Epithelial cell of esophagus (primary cell): Measurements from ENCODE around the gene E4F1.
A peak's percentile ranks its signal among the peaks of the same experiment; 100 is the strongest.

Experiments
- DNase-seq: peaks from one replicate; pipeline ENCODE4 v3.0.0; 2010; ENCODE audit warnings: low read depth
- H3K4me3 ChIP-seq: 2 replicates; pipeline ENCODE4 v1.5.1; 2011; ENCODE audit warnings: mild to moderate bottlenecking, low read length, control low read depth
- TF ChIP-seq, protein P1 (sequence below): IDR thresholded peaks from 2 replicates; pipeline ENCODE4 v1.5.1; 2011; ENCODE audit warnings: low read depth, mild to moderate bottlenecking, low read length, control low read depth, inconsistent platforms; ENCODE audit not compliant: insufficient read depth; ENCODE audit errors: missing control alignments

E4F1 gene

DNA sequence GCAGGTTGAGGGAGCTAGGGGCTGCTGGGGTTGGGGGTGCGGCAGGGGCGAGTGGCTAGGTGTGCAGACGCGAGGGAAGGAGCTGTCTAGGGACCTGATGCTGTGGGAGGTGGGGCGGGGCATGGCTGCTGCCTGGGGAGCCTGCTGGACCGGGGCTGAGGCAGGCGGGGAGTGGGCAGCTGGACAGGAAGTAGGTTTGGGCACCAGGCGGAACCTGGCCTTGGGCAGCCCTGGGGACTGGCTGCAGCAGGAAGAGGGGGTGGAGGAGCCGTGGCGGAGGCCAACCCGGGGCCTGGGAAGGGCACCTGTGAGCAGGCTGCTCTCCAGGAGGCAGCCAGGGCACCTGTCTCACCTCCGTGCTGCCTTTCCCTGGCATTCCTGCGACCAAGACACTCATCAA is 7.0 kb downstream of the E4F1 start:
- no peak for DNase-seq
- H3K4me3 ChIP-seq, result no peak overlapping the region
- TF ChIP-seq, protein P1, sequence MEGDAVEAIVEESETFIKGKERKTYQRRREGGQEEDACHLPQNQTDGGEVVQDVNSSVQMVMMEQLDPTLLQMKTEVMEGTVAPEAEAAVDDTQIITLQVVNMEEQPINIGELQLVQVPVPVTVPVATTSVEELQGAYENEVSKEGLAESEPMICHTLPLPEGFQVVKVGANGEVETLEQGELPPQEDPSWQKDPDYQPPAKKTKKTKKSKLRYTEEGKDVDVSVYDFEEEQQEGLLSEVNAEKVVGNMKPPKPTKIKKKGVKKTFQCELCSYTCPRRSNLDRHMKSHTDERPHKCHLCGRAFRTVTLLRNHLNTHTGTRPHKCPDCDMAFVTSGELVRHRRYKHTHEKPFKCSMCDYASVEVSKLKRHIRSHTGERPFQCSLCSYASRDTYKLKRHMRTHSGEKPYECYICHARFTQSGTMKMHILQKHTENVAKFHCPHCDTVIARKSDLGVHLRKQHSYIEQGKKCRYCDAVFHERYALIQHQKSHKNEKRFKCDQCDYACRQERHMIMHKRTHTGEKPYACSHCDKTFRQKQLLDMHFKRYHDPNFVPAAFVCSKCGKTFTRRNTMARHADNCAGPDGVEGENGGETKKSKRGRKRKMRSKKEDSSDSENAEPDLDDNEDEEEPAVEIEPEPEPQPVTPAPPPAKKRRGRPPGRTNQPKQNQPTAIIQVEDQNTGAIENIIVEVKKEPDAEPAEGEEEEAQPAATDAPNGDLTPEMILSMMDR, result no peak

DNA sequence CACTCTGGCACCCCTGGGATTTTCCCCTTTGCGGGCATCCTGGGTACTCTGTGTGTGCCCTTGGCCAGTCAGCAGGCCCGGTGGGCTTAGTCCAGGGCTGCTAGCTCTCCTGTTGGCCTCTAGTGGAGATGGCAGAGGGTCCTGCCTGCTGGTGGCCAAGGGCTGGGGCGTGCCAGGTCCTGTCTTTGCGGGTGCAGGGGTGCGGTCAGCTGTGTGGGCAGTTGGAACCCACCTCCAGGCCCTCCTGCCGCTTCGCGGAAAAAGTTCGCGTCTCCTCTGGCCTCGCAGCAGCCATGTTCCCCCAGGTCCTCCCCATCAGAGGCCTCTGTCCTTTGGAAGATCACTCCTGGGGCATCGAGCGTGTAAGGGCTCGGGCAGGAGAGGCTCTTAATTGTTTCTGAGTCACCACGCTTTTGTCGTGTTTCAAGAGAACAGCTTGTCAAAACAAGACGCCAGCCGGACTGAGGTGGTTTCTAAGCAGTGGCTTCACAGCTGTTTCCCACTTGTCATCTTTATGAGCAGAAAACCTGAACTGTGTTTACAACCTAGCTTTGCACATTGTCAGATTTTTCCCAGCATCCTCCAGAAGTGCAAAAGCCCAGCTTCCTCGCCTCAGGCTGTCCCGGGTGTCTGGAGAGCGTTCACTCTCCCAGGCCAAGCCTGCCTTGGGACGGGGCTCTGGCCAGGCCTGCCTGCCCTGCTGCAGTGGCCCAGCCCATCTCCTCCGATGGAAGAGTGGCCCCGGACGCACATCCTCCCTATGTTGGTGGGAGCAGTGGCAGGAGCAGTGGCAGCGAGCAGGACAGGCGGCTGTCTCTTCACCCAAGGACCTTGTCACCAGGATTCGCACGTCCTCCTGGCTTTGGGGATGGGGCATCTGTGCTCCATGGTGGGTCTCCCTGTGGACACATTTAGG is 7.9 kb downstream of the E4F1 start:
- no peak overlapping the region for H3K4me3 ChIP-seq
- DNase-seq, result peak; percentile 84
- TF ChIP-seq, protein P1, result no peak

DNA sequence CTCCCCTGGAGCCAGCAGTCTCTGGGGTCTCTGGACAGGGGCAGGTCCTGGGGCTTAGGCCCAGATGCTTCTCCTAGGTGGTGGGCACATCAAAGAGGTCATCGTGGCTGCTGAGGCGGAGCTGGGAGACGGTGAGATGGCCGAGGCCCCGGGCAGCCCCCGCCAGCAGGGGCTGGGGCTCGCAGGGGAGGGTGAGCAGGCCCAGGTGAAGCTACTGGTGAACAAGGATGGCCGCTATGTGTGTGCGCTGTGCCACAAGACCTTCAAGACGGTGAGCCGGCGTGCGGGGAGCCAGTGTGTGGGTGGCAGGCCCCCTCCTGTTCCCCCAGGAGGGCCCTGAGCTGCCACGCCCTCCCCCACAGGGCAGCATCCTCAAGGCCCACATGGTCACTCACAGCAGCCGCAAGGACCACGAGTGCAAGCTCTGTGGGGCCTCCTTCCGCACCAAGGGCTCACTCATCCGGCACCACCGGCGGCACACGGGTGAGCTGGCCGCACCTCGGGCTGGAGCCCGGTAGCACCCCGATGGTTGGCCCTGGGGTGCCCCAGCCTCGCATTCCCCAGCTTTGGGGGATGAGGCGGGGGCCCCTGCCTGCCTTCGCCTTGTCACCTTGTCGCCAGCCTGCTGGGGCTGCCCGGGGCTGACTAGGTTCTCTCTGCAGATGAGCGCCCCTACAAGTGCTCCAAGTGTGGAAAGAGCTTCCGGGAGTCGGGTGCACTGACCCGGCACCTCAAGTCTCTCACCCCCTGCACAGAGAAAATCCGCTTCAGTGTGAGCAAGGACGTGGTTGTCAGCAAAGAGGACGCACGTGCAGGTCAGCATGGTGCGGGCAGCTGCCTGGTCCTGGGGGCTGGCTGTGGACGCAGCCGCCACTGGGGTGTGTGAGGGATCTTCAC is 9.0 kb downstream of the E4F1 start:
- no peak overlapping the region for H3K4me3 ChIP-seq
- TF ChIP-seq, protein P1, result no peak
- DNase-seq, result no peak

DNA sequence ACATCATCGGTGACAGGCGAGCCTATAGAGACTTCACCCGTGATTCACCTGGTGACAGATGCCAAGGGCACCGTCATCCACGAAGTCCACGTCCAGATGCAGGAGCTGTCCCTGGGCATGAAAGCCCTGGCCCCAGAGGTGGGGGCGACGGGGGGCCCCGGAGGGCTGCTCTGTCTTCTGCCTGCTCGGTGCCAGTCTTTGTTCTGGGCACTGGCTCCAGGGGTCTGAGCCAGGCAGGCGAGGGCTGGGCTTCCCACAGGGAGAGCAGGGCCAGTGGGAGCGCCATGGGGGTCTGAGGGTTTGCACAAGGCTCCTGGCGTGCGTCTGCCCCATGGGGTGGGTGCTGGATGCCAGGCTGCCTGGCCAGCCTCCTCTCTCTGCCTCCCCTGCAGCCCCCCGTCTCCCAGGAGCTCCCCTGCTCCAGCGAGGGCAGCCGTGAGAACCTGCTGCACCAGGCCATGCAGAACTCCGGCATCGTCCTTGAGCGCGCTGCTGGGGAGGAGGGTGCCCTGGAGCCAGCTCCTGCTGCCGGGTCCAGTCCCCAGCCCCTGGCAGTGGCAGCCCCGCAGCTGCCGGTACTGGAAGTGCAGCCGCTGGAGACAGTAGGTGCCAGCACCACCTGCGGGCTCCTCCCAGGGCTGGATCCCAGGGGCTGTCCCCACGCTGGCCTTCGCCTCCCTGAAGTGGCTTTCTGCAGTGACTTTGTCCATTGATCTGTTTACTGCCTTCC is 9.8 kb downstream of the E4F1 start:
- TF ChIP-seq, protein P1, result no peak
- no peak for DNase-seq
- H3K4me3 ChIP-seq, result no peak overlapping the region

DNA sequence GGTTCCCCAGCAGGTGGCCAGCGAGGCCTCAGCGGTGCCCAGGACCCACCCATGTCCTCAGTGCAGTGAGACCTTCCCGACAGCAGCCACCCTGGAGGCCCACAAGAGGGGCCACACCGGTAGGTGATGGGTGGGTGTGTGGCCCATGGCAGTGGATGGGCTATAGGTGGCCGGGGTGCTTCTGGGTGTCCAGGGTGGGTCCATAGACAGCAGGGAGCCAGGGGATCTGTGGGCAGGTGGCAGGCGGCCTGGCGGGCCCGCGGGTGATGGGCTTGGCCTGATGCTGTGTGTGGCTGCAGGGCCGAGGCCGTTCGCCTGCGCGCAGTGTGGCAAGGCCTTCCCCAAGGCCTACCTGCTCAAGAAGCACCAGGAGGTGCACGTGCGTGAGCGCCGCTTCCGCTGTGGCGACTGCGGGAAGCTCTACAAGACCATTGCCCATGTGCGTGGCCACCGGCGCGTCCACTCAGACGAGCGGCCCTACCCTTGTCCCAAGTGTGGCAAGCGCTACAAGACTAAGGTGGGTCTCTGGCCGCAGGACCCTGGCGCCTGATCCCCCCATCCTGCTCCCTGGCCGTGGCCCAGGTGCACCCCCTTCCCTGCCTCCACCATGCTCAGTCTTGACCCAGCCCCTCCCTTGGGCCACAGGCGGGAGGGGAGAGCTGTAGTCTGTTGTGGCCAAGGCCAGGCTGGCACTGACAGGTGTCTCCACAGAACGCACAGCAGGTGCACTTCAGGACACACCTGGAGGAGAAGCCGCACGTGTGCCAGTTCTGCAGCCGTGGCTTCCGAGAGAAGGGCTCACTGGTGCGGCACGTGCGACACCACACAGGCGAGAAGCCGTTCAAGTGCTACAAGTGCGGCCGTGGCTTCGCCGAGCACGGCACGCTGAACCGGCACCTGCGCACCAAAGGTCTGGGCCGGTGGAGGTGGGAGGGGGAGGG is 10.8 kb downstream of the E4F1 start:
- no peak for DNase-seq
- TF ChIP-seq, protein P1, result no peak
- no peak overlapping the region for H3K4me3 ChIP-seq

DNA sequence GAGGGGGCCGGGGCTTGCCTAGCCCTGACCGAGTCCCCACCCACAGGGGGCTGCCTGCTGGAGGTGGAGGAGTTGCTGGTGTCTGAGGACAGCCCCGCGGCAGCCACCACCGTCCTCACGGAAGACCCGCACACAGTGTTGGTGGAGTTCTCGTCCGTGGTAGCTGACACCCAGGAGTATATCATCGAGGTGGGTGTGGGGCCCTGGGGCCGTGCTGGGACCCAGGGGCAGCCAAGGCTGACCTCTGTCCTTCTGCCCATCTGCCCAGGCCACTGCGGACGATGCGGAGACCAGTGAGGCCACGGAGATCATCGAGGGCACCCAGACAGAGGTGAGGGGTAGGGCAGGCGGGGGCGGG is 11.4 kb downstream of the E4F1 start:
- H3K4me3 ChIP-seq, result no peak overlapping the region
- no peak for DNase-seq
- TF ChIP-seq, protein P1, result no peak
